Stimulated activated CD4-positive, alpha-beta T cell treated with anti-CD3 and anti-CD28 coated beads, Interleukin-4, amount 100 ng/mL, for 48 hours (primary cell): ENCODE data around the gene MR1.

ENCODE experiments used
- DNase-seq, 2 donors: peaks; one replicate each; pipeline ENCODE4 v3.0.0-alpha.2; 2020; ENCODE audit warnings: low read depth in 2 of 2

Gene MR1

GRCh38 chr1:181107711-181108110, 73.9 kb downstream of the MR1 start:
- no peak for DNase-seq

- DNase-seq, result no peak
These were observed 74.6 kb downstream of the MR1 start for GRCh38 chr1:181108304-181108867.

GRCh38 chr1:181110013-181110412, 76.2 kb downstream of the MR1 start:
- DNase-seq, result no peak
